HCT116 (cell line): ENCODE measurements around the gene CRY2.
A peak's percentile ranks its signal among the peaks of the same experiment; 100 is the strongest.

Source experiments
- CTCF ChIP-seq, 3 experiments: fragments of 200-600 bp in 1 of 3; sonication (generic) in 1 of 3; IDR thresholded peaks in 2 of 3; conservative IDR thresholded peaks in 1 of 3; 2 replicates each; pipeline ENCODE4 v1.5.1; 2012 to 2017; ENCODE audit warnings: low read depth in 2 of 3, low read length in 2 of 3, antibody characterized with exemption in 1 of 3, borderline replicate concordance in 1 of 3, control low read depth in 1 of 3, mild to moderate bottlenecking in 1 of 3, mixed read lengths in 1 of 3, mixed run types in 1 of 3, moderate library complexity in 1 of 3; ENCODE audit not compliant: insufficient read depth in 1 of 3
- EZH2 ChIP-seq: fragments of 200-600 bp; sonication (generic); IDR thresholded peaks from 2 replicates; pipeline ENCODE4 v1.6.1; 2017; ENCODE audit warnings: antibody characterized with exemption, mixed run types
- FOSL1 ChIP-seq: IDR thresholded peaks from 2 replicates; pipeline ENCODE4 v1.6.1; 2012; ENCODE audit warnings: low read depth
- MAX ChIP-seq: IDR thresholded peaks from 2 replicates; pipeline ENCODE4 v1.6.1; 2012
- POLR2A ChIP-seq: IDR thresholded peaks from 2 replicates; pipeline ENCODE4 v1.7.0; 2011; ENCODE audit warnings: borderline replicate concordance; ENCODE audit not compliant: insufficient read depth, insufficient read length; ENCODE audit errors: extremely low read depth
- RAD21 ChIP-seq: IDR thresholded peaks from 2 replicates; pipeline ENCODE4 v1.6.1; 2012; ENCODE audit warnings: low read depth, mild to moderate bottlenecking
- SRF ChIP-seq: IDR thresholded peaks from 2 replicates; pipeline ENCODE4 v1.6.1; 2012; ENCODE audit warnings: low read depth

- TF ChIP-seq EZH2, result no peak
- no peak for TF ChIP-seq CTCF (IDR thresholded peaks at IDR 0.05 in 2 of 3, conservative IDR thresholded peaks at IDR 0.05 in 1 of 3; ENCODE audit: borderline replicate concordance in 1 of 3, insufficient read depth in 1 of 3, low read depth in 2 of 3, low read length in 2 of 3)
- no peak for TF ChIP-seq SRF
- TF ChIP-seq POLR2A, result no peak
- no peak for TF ChIP-seq FOSL1
- no peak for TF ChIP-seq RAD21
- peak; percentile 78 for TF ChIP-seq MAX
Observed at GRCh38 chr11:45921561-45922424, 74.5 kb downstream of the CRY2 start.
